COLO668 (cell line): ENCODE data around the gene MORN4.
"Not testable (repeated sequence)": the region's sequence is repeated elsewhere in the genome, so short reads cannot be mapped to it uniquely, and the experiment has no call there.

ENCODE experiments used
- DNase-seq: peaks from one replicate; lab custom pipeline; 2025; ENCODE audit not compliant: unreplicated experiment; lab: John Stamatoyannopoulos, UW

The MORN4 gene

GRCh38 chr10:97632949-97633884 is at the start of gene MORN4:
TSS of gene MORN4 (minus strand) at chr10:97633500. CDS start at chr10:97619653, 13,847 bp downstream.
- DNase-seq: peak; percentile 88

DNA sequence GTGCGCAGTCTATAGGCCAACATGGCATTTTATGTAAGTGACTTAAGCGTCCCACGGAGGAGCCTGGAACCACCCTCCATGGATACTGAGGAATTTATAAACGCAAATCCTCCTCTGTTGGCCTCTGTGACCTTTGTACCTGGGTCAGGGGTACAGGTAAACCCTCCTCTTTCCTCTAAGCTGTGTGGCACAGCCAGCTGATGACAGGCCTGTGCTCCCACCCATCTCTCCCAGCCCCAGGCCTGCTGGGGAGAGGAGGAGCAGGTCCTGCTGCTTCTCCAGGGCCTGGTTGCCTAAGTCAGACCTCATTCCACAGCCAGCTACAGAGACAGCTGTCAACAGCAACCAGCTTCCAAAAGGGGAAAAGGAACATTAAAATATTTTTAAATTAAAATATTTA is 48.7 kb upstream of the MORN4 start:
- no peak for DNase-seq

DNA sequence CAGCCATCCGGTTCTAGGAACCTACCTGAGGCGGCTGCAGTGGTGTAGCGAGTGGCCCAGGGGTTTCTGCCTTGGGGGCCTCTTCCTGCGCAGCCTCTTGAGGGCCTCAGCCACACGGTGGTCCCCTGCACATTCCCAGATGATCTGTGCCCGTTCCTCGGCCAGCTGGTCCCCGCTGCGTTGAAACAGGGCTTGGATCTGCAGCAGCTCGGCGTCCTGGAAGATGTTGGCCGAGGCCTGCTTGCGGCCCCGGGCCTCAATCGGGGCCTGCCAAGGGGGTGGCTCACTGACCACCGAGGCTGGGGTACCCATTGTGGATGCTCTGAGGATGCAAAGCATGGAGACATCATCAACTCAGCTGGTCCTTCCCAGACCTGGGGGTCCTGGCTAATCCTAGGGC is 46.3 kb upstream of the MORN4 start:
- no peak for DNase-seq

DNA sequence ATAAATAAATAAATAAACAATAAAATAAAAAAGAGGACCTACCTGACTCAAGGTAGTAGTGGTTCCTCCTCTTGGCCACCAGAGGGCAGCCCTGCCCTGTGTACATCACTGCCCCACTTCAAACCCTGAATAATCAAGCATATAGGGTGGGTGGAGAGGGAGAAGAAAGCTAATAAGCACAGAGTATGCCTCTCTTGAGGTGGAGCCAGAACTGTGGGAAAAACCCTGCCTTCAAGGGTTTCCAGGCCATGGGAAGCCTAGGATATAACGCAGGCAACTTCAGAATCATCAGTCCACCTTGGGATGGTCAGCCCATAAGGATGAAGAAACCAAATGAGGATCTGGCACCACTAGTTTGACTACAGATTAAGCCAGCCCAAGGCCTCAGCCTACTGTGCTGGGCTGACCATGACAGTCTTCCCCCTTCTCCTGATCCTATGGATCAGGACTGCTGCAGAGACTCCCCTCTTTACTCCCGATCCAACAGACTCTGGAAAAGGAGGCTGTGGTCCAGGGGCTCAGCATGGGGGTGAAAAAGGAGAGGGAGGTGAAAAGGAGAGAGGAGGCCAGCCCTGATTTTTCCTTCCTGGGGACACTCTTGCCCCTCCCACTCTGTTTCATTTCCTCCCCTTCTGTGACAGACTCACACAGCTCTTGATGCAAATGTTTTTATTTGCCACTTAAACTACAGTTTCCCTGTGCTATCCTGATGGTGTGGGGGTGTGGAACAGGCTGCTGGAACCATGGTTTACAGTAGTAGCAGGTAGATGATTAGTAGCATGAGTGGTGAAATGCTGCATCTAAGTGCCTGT is 43.7 kb upstream of the MORN4 start:
- peak; percentile 20 for DNase-seq

GRCh38 chr10:97675222-97675621 is 41.9 kb upstream of the MORN4 start:
- DNase-seq: no peak

DNA sequence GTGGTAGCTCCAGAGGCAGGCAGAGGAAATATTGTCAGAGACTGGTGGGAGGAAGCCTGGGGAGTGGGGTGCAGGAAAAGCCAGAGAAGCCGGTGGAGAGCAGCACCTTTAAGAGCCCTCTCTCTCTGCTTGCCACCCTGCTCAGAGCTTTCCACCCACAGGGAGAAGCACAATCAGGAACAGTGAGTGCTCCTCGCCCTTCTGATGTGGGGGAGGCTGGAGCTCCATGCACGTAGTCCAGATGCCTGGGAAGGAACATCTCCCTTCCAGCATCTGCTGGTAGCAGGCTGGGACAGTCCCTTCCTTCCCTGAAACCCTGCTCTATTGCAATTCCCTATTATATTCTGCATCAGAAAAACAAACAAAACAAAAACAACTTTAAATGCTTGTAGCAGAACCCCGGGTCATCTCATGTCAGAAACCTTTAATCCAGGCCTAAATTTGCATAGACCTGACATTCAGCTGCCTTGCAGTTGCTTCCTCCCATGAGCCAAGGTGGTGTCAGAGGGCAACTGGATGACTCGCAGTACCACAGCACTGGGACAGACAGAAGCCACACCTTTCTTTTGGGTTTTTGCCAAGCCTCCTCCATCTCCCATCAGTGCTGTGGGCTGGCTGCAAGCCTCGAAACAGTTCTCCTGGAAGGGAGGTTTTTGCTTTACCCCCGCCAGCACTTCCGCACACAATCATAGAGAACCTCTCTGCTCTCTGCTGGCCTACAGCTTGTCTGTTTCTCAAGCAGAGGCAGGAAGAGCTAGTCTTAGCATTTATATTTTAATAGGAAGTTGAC is 40.6 kb upstream of the MORN4 start:
- no peak for DNase-seq

GRCh38 chr10:97669571-97669970 is 36.3 kb upstream of the MORN4 start:
- no peak for DNase-seq

DNA sequence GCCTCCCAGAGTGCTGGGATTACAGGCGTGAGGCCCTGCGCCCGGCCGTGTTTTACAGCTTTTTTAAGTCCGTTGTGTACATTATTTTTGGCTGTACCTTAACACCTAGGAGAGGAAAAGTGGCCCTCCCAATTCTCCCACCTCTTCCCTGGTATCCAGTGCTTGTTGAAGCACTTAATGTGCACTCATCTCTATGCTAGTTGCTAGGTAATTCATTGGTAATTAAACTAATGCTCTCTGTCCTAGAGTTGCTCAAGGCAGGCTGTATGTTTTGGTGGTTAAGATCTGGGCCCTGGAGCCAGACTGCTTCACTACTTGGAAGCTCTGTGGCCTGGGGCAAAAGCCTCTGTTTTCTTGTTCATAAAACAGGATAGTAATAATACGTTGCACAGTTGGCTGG is 34.2 kb upstream of the MORN4 start:
- DNase-seq: no peak

DNA sequence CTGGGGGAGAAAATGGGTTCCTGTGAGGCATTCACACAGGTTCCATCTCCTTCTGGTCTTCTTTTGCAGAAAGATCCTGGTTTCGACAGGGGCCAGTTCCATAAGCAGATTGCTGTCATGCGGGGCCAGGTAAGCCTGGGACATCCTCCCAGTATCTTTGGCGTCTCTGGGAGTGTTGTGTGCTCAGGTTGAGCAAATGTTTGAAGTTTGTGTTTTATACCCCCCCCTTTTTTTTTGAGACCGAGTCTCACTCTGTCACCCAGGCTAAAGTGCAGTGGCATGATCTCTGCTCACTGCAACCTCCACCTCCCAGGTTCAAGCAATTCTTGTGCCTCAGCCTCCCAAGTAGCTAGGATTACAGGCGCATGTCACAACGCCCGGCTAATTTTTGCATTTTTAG is 33.7 kb upstream of the MORN4 start:
- no peak for DNase-seq

DNA sequence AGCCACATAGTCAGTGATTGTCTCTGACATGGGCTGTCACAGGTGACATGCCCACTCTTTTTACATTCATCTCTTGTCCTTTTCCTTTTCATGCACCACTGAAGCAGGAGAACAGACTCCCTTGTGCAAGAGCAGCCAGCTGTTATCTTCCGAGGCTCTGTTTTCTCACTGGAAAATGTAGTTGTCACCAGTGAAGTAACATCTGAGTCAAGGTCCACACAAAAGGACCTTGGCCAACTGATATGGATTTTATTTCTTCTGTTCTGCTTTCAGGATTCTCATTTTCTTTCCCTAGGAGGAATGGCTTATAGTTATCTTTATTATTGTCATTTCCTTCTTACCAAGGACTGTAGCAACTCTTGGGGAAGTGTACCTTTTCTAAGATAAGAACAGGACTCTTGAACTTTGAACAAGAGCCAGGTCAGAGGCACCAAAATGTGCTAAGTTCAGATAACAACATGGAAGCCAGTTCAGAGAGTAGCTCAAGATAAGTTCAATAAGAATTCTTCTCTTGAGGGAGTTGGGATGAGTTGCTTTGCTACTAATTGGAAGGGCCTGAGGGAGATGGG is 31.1 kb upstream of the MORN4 start:
- no peak for DNase-seq

DNA sequence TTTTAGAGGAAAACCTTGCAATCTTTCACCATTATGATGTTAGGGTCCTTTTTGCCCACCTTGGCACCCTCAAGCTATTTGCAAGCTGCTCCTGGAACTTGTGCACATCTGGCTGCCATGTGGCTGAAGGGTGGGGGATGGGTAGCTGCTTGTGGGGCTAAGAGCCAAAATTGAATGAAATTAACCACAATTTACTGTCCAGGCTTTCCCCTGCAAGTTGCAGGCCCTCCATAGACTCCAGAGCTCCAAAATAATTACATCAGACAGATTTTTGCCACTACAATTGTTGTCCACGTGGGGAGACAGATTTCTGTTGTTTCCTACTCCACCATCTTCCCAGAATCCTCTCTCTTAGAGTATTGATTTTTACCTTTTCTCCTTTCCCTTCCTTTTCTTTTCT is 26.3 kb upstream of the MORN4 start:
- DNase-seq: no peak

DNA sequence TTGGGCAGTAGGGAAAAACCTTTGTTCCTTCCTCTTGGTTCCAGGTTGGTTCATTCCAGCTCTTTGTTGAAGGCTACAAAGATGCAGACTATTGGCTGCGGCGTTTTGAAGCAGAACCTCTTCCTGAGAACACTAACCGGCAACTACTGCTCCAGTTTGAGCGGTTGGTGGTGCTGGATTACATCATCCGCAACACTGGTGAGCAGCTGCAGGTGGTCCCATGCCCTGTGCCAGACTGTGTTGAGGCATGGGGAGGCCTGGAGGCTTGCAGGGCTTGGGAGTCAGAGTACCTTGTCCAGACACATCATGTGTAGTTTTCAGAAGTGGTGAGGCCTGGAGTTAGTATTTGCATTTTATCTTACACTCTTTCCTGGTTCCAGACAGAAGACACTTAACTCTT is 23.5 kb upstream of the MORN4 start:
- no peak for DNase-seq

GRCh38 chr10:97651773-97652172 is 18.5 kb upstream of the MORN4 start:
- DNase-seq: no peak

DNA sequence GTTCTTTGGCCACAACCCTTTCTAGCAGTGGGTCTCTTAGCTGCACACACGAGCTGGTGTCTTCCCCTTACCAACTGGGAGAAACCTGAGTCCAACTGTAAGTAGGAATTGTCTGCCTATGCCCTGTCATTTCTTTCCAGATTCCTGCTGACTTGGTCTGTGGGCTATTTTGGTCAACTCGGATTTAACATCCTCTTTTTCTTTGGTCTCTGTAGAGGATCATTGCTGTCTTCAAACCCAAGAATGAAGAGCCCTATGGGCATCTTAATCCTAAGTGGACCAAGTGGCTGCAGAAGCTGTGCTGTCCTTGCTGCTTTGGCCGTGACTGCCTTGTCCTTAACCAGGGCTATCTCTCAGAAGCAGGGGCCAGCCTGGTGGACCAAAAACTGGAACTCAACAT is 17.4 kb upstream of the MORN4 start:
- no peak for DNase-seq

- DNase-seq: not testable (repeated sequence)
These were observed 16.1 kb upstream of the MORN4 start for GRCh38 chr10:97649405-97649750.

DNA sequence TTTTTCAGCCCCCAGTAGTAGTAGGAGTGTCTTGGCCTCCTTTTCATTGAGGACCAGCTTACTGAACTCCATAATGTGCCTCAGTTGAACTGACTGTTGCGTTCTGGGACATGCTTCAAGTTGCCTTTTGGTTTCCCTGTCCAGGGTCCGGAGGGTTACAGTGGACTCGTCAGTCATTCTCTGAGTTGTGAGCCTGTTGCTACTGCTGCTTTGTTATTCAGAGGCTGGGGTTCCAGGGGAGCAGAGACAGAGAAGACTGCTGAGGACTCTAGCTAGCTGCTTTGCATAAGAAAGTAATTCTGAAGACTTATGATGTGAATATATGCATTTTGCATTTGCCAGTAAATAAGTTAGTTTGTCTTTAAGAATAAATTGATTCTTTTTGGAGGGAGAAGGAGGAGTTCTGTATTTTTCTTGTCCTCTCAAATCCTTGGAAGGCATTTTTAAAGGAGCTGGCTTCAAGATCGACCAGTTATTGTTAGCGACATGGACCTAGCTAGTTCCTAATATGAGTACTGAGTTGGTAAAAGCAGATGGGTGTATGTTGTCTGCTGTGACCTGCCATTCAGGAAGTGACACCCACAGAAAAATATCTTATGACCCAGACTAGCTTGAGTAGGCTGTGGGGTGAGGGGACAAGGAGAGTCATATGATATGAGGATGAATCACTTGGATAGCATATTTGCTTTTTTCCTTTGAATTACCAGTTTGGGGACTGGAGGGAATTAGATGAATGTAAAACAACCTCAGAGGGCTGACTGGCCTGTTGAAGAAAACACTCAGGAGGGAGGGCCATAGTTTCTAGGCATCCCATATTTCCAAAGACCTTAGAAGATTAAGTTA is 15.5 kb upstream of the MORN4 start:
- no peak for DNase-seq

- DNase-seq: no peak
These were observed 14.3 kb upstream of the MORN4 start for GRCh38 chr10:97647556-97647955.

DNA sequence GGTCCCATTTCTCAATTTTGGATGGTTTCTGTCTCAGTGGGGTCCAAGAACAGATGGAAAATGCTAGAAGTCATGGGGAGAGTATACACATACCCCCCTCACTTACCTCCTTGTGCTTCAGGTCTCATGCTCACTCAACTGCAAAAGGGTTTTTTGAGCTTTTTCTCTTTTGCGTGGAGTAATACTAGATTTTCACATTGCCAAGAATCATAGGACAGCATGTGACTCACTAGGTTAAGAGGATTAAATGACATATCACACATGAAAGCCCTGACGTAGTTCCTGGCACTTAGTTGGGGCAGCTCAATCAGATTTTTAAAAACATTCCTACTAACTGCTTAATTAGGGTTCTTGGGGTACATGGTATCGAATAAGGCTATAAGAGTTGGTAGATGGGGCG is 11.6 kb upstream of the MORN4 start:
- no peak for DNase-seq

GRCh38 chr10:97643441-97643985 is 10.2 kb upstream of the MORN4 start:
- DNase-seq: no peak
